Measurements from ENCODE around the gene SENP7. TPM values are rescaled to one million over a fixed set of nuclear protein-coding genes. Genes with fewer than 3 reads are reported as not detected.

Gene SENP7
- polyA plus RNA-seq, 1 donor from 2014 or later: 273 TPM

GRCh38 chr3:101533603-101533968 lies 20.6 kb upstream of the SENP7 start:
- Histone ChIP-seq H3K4me3 (ENCODE audit: low read length) (no peak overlapping the region), H3K4me2 (ENCODE audit: low read length) (no peak overlapping the region)

DNA sequence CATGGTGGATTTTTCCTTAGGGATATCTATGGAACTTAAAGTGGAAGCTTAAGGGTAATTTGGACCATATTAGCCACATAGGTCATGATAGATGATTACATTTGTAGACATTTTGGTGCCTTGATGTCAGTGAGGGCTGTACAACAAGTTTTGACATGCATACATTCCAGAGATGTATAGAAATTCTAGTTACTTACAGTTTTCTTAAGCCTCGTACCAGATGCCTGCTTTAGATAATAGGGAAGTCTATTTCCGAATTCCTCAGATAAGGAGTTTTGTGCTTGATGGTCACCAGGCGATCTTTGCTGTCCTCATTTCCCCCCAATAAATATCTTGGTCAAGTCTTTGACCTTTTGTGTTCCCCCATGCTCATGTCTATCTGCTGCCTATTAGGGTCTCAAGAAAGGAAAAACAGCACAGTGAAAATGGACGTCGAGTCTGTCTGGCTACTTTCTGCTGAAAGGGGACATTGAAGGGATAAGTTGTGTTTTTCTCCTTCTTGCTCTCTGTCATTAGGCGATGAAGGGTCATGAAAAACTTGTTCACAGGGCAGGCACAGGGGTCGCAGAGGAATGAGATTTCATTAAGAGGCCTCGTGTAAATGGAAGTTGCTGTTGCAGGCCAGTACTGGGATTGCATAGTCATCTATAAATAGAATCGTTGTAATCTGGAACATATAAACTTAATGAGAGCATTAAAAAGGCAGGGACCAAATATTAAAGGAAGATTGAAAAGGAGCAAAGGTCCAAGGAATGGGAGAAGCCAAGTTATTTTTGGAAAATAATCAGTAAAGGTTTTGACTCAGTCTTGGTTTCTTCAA lies 20.0 kb upstream of the SENP7 start:
- Histone ChIP-seq H4K20me1 (ENCODE audit: insufficient read depth) (no peaks in the 10 kb centered on the region), H2AFZ (ENCODE audit: low read depth, low read length) (no peak overlapping the region), H3K9me2 (ENCODE audit: insufficient read depth, low read length) (no peaks in the 10 kb centered on the region), H3F3A (ENCODE audit: insufficient read depth, low read length, poor library complexity, severe bottlenecking) (no peaks in the 10 kb centered on the region), H3K9me3 (ENCODE audit: low read length) (no peaks in the 10 kb centered on the region), H3K36me3 (ENCODE audit: insufficient read depth, low read length) (no peaks in the 10 kb centered on the region), H3K27ac (ENCODE audit: low read length) (no peak overlapping the region), H3K79me2 (replicated peaks; ENCODE audit: insufficient read depth, low read length) (no peaks in the 10 kb centered on the region), H3K4me3 (ENCODE audit: low read length) (no peak overlapping the region), H3K4me2 (ENCODE audit: low read length) (no peak overlapping the region), H3K27me3 (ENCODE audit: insufficient read depth, low read depth, low read length) (no peaks in the 10 kb centered on the region), H3K9ac (ENCODE audit: low read length) (no peak overlapping the region)
- TF ChIP-seq EP300 (conservative IDR thresholded peaks at IDR 0.05; ENCODE audit: poor library complexity, severe bottlenecking): no peak
- TF ChIP-seq MXI1 (conservative IDR thresholded peaks at IDR 0.05; ENCODE audit: poor library complexity, severe bottlenecking): no peak
- TF ChIP-seq REST (IDR thresholded peaks at IDR 0.05; ENCODE audit: borderline replicate concordance): no peak
- no peak for TF ChIP-seq RAD21 (conservative IDR thresholded peaks at IDR 0.05)
- TF ChIP-seq POLR2AphosphoS5 (IDR thresholded peaks at IDR 0.05): no peak
- TF ChIP-seq EZH2 (IDR thresholded peaks at IDR 0.05; ENCODE audit: borderline replicate concordance, insufficient read depth, low read length, poor library complexity, severe bottlenecking): no peak
- TF ChIP-seq, protein P1, sequence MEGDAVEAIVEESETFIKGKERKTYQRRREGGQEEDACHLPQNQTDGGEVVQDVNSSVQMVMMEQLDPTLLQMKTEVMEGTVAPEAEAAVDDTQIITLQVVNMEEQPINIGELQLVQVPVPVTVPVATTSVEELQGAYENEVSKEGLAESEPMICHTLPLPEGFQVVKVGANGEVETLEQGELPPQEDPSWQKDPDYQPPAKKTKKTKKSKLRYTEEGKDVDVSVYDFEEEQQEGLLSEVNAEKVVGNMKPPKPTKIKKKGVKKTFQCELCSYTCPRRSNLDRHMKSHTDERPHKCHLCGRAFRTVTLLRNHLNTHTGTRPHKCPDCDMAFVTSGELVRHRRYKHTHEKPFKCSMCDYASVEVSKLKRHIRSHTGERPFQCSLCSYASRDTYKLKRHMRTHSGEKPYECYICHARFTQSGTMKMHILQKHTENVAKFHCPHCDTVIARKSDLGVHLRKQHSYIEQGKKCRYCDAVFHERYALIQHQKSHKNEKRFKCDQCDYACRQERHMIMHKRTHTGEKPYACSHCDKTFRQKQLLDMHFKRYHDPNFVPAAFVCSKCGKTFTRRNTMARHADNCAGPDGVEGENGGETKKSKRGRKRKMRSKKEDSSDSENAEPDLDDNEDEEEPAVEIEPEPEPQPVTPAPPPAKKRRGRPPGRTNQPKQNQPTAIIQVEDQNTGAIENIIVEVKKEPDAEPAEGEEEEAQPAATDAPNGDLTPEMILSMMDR (IDR thresholded peaks at IDR 0.05; ENCODE audit: poor library complexity, severe bottlenecking): no peak
- no peak for TF ChIP-seq SMC3 (conservative IDR thresholded peaks at IDR 0.05; ENCODE audit: poor library complexity)
- TF ChIP-seq TAF1 (IDR thresholded peaks at IDR 0.05; ENCODE audit: low read depth): no peak

More at GRCh38 chr3:101533603-101533968, 20.6 kb upstream of the SENP7 start:
- H3K9me2 ChIP-seq (ENCODE audit: insufficient read depth, low read length): no peaks in the 10 kb centered on the region
- H3K9me3 ChIP-seq (ENCODE audit: low read length): no peaks in the 10 kb centered on the region
- no peak for TF ChIP-seq SMC3 (conservative IDR thresholded peaks at IDR 0.05; ENCODE audit: poor library complexity)
- TF ChIP-seq EZH2 (IDR thresholded peaks at IDR 0.05; ENCODE audit: borderline replicate concordance, insufficient read depth, low read length, poor library complexity, severe bottlenecking): no peak
- TF ChIP-seq, protein P1 (IDR thresholded peaks at IDR 0.05; ENCODE audit: poor library complexity, severe bottlenecking): no peak
- no peak for TF ChIP-seq EP300 (conservative IDR thresholded peaks at IDR 0.05; ENCODE audit: poor library complexity, severe bottlenecking)
- TF ChIP-seq TAF1 (IDR thresholded peaks at IDR 0.05; ENCODE audit: low read depth): no peak
- no peak for TF ChIP-seq RAD21 (conservative IDR thresholded peaks at IDR 0.05)
- no peak for TF ChIP-seq MXI1 (conservative IDR thresholded peaks at IDR 0.05; ENCODE audit: poor library complexity, severe bottlenecking)
- no peaks in the 10 kb centered on the region for H4K20me1 ChIP-seq (ENCODE audit: insufficient read depth)
- H2AFZ ChIP-seq (ENCODE audit: low read depth, low read length): no peak overlapping the region
- H3K36me3 ChIP-seq (ENCODE audit: insufficient read depth, low read length): no peaks in the 10 kb centered on the region
- no peaks in the 10 kb centered on the region for H3K27me3 ChIP-seq (ENCODE audit: insufficient read depth, low read depth, low read length)
- H3K9ac ChIP-seq (ENCODE audit: low read length): no peak overlapping the region
- H3K79me2 ChIP-seq (replicated peaks; ENCODE audit: insufficient read depth, low read length): no peaks in the 10 kb centered on the region
- no peak overlapping the region for H3K27ac ChIP-seq (ENCODE audit: low read length)
- H3F3A ChIP-seq (ENCODE audit: insufficient read depth, low read length, poor library complexity, severe bottlenecking): no peaks in the 10 kb centered on the region

All from neural cell (in vitro differentiated cells).